DLD1 (cell line): Measurements from ENCODE around the gene ZFPM1.
"Not testable (repeated sequence)": the region's sequence is repeated elsewhere in the genome, so short reads cannot be mapped to it uniquely, and the experiment has no call there.

Experiments
- in situ Hi-C: cut with HindIII; loops from 2 replicates; pipeline ENCODE4 v1.10.0; 2017; ENCODE audit warnings: low sequenced_read_pairs

The ZFPM1 gene

GRCh38 chr16:88508868-88509748 is 56.0 kb downstream of the ZFPM1 start:
- in situ Hi-C loops: no loop called here

GRCh38 chr16:88509749-88510069 is 56.6 kb downstream of the ZFPM1 start:
- in situ Hi-C loops: no loop called here

- in situ Hi-C loops: no loop called here
These were observed 57.3 kb downstream of the ZFPM1 start for GRCh38 chr16:88510091-88510994.

GRCh38 chr16:88511060-88511459 is 58.0 kb downstream of the ZFPM1 start:
- in situ Hi-C loops: no loop called here

GRCh38 chr16:88511906-88512305 is 58.8 kb downstream of the ZFPM1 start:
- in situ Hi-C loops: no loop called here

GRCh38 chr16:88512728-88513696 is 59.9 kb downstream of the ZFPM1 start:
- in situ Hi-C loops: no loop called here

GRCh38 chr16:88514070-88514469 is 61.0 kb downstream of the ZFPM1 start:
- in situ Hi-C loops: no loop called here

GRCh38 chr16:88514526-88515232 is 61.6 kb downstream of the ZFPM1 start:
- in situ Hi-C loops: no loop called here

- in situ Hi-C loops: no loop called here
These were observed 62.3 kb downstream of the ZFPM1 start for GRCh38 chr16:88515371-88515770.

- in situ Hi-C loops: no loop called here
These were observed 63.0 kb downstream of the ZFPM1 start for GRCh38 chr16:88515925-88516594.

GRCh38 chr16:88516601-88517061 is 63.6 kb downstream of the ZFPM1 start:
- in situ Hi-C loops: no loop called here

GRCh38 chr16:88517208-88517774 is 64.2 kb downstream of the ZFPM1 start:
- in situ Hi-C loops: not testable (repeated sequence)

GRCh38 chr16:88518411-88519111 is 65.5 kb downstream of the ZFPM1 start:
- in situ Hi-C loops: not testable (repeated sequence)

- in situ Hi-C loops: no loop called here
These were observed 66.2 kb downstream of the ZFPM1 start for GRCh38 chr16:88519240-88519639.

- in situ Hi-C loops: no loop called here
These were observed 67.0 kb downstream of the ZFPM1 start for GRCh38 chr16:88519938-88520653.

GRCh38 chr16:88521674-88522073 is 68.6 kb downstream of the ZFPM1 start:
- in situ Hi-C loops: no loop called here

GRCh38 chr16:88522276-88522949 is 69.3 kb downstream of the ZFPM1 start:
- in situ Hi-C loops: no loop called here
